A673 (cell line): ENCODE measurements around the gene DKK3. TPM values are rescaled to one million over a fixed set of nuclear protein-coding genes. Genes with fewer than 3 reads are reported as not detected.

Experiments
- BruUV-seq: library from RNA; stranded (reverse); fragments of 400-500 nt; replicated peaks from 2 replicates; lab custom pipeline; 2021; lab: Mats Ljungman, UMichigan
- CTCF ChIA-PET: fragments of 300-600 bp; sonication (Branson Sonifier 250); formaldehyde crosslinking; loops from one replicate; lab custom pipeline; 2022; ENCODE audit warnings: antibody characterized with exemption; lab: Charles Lee
- POLR2A ChIA-PET: fragments of 300-600 bp; sonication (Branson Sonifier 250); formaldehyde crosslinking; loops from one replicate; lab custom pipeline; 2022; ENCODE audit warnings: antibody characterized with exemption; ENCODE audit not compliant: low non-redundant PET; lab: Charles Lee
- DNase-seq: peaks from one replicate; pipeline ENCODE4 v3.0.0-alpha.2; 2015; ENCODE audit warnings: low spot score
- H3K27ac ChIP-seq: fragments of 200-600 bp; sonication (generic); 2 replicates; pipeline ENCODE4 v1.5.1; 2016; ENCODE audit warnings: mixed run types, low read depth, mild to moderate bottlenecking, mixed read lengths, antibody characterized with exemption, low read length; ENCODE audit not compliant: poor library complexity, severe bottlenecking
- H3K27me3 ChIP-seq: fragments of 200-600 bp; sonication (generic); replicated peaks from 2 replicates; pipeline ENCODE4 v1.6.1; 2017; ENCODE audit warnings: mixed run types, low read depth, mild to moderate bottlenecking, mixed read lengths, antibody characterized with exemption, low read length; ENCODE audit not compliant: insufficient read depth, poor library complexity
- H3K36me3 ChIP-seq: fragments of 200-600 bp; sonication (generic); 2 replicates; pipeline ENCODE4 v1.6.1; 2016; ENCODE audit warnings: mixed run types, mild to moderate bottlenecking, mixed read lengths, antibody characterized with exemption, low read length; ENCODE audit not compliant: insufficient read depth, poor library complexity, severe bottlenecking
- H3K4me1 ChIP-seq: fragments of 200-600 bp; sonication (generic); 2 replicates; pipeline ENCODE4 v1.6.1; 2017; ENCODE audit warnings: mixed run types, mild to moderate bottlenecking, mixed read lengths, antibody characterized with exemption, low read length; ENCODE audit not compliant: insufficient read depth, poor library complexity, severe bottlenecking
- H3K4me3 ChIP-seq: fragments of 200-600 bp; sonication (generic); 2 replicates; pipeline ENCODE4 v1.5.1; 2016; ENCODE audit warnings: low read depth, mixed run types, mild to moderate bottlenecking, mixed read lengths, low read length; ENCODE audit not compliant: poor library complexity, severe bottlenecking
- H3K9me3 ChIP-seq: fragments of 200-600 bp; sonication (generic); 2 replicates; pipeline ENCODE4 v1.6.1; 2016; ENCODE audit warnings: mixed run types, low read depth, mild to moderate bottlenecking, mixed read lengths, antibody characterized with exemption, low read length; ENCODE audit not compliant: poor library complexity, severe bottlenecking
- CTCF ChIP-seq: fragments of 300-800, 200-600 bp; sonication (generic); conservative IDR thresholded peaks from 2 replicates; pipeline ENCODE4 v1.5.1; 2017; ENCODE audit warnings: low read depth, mild to moderate bottlenecking, antibody characterized with exemption, low read length, moderate library complexity, mixed read lengths
- EZH2 ChIP-seq: fragments of 200-600 bp; sonication (generic); IDR thresholded peaks from 2 replicates; pipeline ENCODE4 v1.6.1; 2017; ENCODE audit warnings: borderline replicate concordance, low read depth, mild to moderate bottlenecking, mixed read lengths, antibody characterized with exemption, low read length; ENCODE audit not compliant: poor library complexity, severe bottlenecking
- intact Hi-C: fragments of 100-400 bp; cut with micrococcal nuclease; formaldehyde crosslinking; loops from one replicate; pipeline ENCODE4 v1.10.0; 2022; ENCODE audit not compliant: unreplicated experiment
- total RNA-seq: library from RNA; stranded (reverse); gene quantifications from 2 replicates; pipeline ENCODE4 v1.2.3, GENCODE V29; 2021

DKK3 gene
- total RNA-seq, 1 experiment from 2014 or later: 0.77 TPM

GRCh38 chr11:12028303-12028702 lies 19.9 kb upstream of the DKK3 start:
- intact Hi-C loops: no loop called here
- POLR2A ChIA-PET: no interaction called here
- TF ChIP-seq CTCF: no peak
- TF ChIP-seq EZH2: no peak
- Histone ChIP-seq H3K4me3 (no peak overlapping the region), H3K27ac (no peak overlapping the region), H3K27me3 (no peaks in the 10 kb centered on the region), H3K9me3 (no peaks in the 10 kb centered on the region), H3K36me3 (no peaks in the 10 kb centered on the region), H3K4me1 (no peaks in the 10 kb centered on the region)
- BruUV-seq: no TSS peak
- CTCF ChIA-PET: no interaction called here
- DNase-seq: no peak

- H3K9me3 ChIP-seq: no peaks in the 10 kb centered on the region
- no peaks in the 10 kb centered on the region for H3K36me3 ChIP-seq
- CTCF ChIA-PET: no interaction called here
- POLR2A ChIA-PET: no interaction called here
- H3K4me3 ChIP-seq: no peak overlapping the region
- intact Hi-C loops: no loop called here
- DNase-seq: no peak
- H3K27ac ChIP-seq: no peak overlapping the region
- H3K27me3 ChIP-seq: no peaks in the 10 kb centered on the region
- TF ChIP-seq EZH2 (no peak), CTCF (no peak)
- H3K4me1 ChIP-seq: no peaks in the 10 kb centered on the region
- BruUV-seq: no TSS peak
These were observed 18.1 kb upstream of the DKK3 start for GRCh38 chr11:12026331-12027211.

- H3K36me3 ChIP-seq: no peaks in the 10 kb centered on the region
- no peak overlapping the region for H3K27ac ChIP-seq
- H3K27me3 ChIP-seq: no peaks in the 10 kb centered on the region
- intact Hi-C loops: no loop called here
- TF ChIP-seq CTCF (no peak), EZH2 (no peak)
- H3K4me1 ChIP-seq: no peaks in the 10 kb centered on the region
- no peaks in the 10 kb centered on the region for H3K9me3 ChIP-seq
- CTCF ChIA-PET: no interaction called here
- no peak for DNase-seq
- H3K4me3 ChIP-seq: no peak overlapping the region
- POLR2A ChIA-PET: no interaction called here
- no TSS peak for BruUV-seq
These were observed 16.0 kb upstream of the DKK3 start for GRCh38 chr11:12024254-12024926.
